Duodenal mucosa (tissue), 2 donors: ENCODE measurements around the gene CEP162.
"Not testable (repeated sequence)": the region's sequence is repeated elsewhere in the genome, so short reads cannot be mapped to it uniquely, and the experiment has no call there.

ENCODE experiments used
- H3K27ac ChIP-seq: one replicate; pipeline ENCODE4 v1.7.0; 2013; ENCODE audit warnings: low read depth, low read length
- H3K27me3 ChIP-seq, 2 donors: one replicate each; pipeline ENCODE4 v1.7.0; 2013; ENCODE audit warnings: low read length in 2 of 2, control low read depth in 1 of 2; ENCODE audit not compliant: insufficient read depth in 2 of 2, control insufficient read depth in 1 of 2
- H3K36me3 ChIP-seq, 2 donors: one replicate each; pipeline ENCODE4 v1.7.0; 2013; ENCODE audit warnings: low read length in 2 of 2, control low read depth in 1 of 2; ENCODE audit not compliant: insufficient read depth in 2 of 2, control insufficient read depth in 1 of 2
- H3K4me1 ChIP-seq, 2 donors: one replicate each; pipeline ENCODE4 v1.7.0; 2013; ENCODE audit warnings: low read length in 2 of 2, control low read depth in 1 of 2; ENCODE audit not compliant: insufficient read depth in 2 of 2, control insufficient read depth in 1 of 2
- H3K4me3 ChIP-seq, 2 donors: one replicate each; pipeline ENCODE4 v1.7.0; 2013; ENCODE audit warnings: low read length in 2 of 2, low read depth in 1 of 2
- H3K9ac ChIP-seq, 2 donors: one replicate each; pipeline ENCODE4 v1.7.0; 2013; ENCODE audit warnings: low read length in 2 of 2, low read depth in 1 of 2
- H3K9me3 ChIP-seq, 2 donors: one replicate each; pipeline ENCODE4 v1.7.0; 2013; ENCODE audit warnings: low read length in 2 of 2, control low read depth in 1 of 2; ENCODE audit not compliant: control insufficient read depth in 1 of 2

Gene CEP162

DNA sequence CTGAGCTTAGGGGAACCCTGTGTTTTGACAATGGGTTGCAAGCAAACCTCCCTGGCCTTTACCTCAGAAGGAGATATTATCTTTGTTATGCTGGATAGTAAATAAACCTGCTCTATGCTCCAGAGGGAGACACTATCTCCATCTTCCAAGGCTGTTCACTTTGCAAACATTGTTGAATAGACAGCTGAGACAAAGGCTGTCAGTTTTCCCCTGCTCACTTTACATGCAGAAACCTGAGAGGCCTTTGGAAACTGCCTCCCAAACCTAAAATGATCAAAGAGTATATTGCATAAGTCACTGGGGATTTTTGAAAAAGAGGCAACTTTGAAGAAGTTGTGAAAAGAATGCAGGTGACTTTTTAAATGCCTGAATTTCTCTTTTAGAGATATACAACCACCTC, 132.3 kb downstream of the CEP162 start:
- Histone ChIP-seq H3K9ac (no peak overlapping the region), H3K4me3 (no peak overlapping the region), H3K27ac (no peak overlapping the region), H3K4me1 (no peaks in the 10 kb centered on the region), H3K9me3 (no peaks in the 10 kb centered on the region), H3K27me3 (no peaks in the 10 kb centered on the region), H3K36me3 (no peaks in the 10 kb centered on the region)

GRCh38 chr6:84093441-84094435, 133.7 kb downstream of the CEP162 start:
- Histone ChIP-seq H3K27ac (no peak overlapping the region), H3K4me3 (no peak overlapping the region), H3K9me3 (no peaks in the 10 kb centered on the region), H3K36me3 (no peaks in the 10 kb centered on the region), H3K27me3 (no peaks in the 10 kb centered on the region), H3K9ac (no peak overlapping the region), H3K4me1 (no peaks in the 10 kb centered on the region)

- Histone ChIP-seq H3K27me3 (no peaks in the 10 kb centered on the region), H3K4me1 (no peaks in the 10 kb centered on the region), H3K9ac (no peak overlapping the region), H3K4me3 (no peak overlapping the region), H3K9me3 (no peaks in the 10 kb centered on the region), H3K27ac (no peak overlapping the region), H3K36me3 (no peaks in the 10 kb centered on the region)
These were observed 137.9 kb downstream of the CEP162 start for GRCh38 chr6:84089552-84089951.

- no peaks in the 10 kb centered on the region for H3K4me1 ChIP-seq
- H3K9me3 ChIP-seq: no peaks in the 10 kb centered on the region
- no peaks in the 10 kb centered on the region for H3K36me3 ChIP-seq
- H3K9ac ChIP-seq: no peak overlapping the region
- H3K4me3 ChIP-seq: no peak overlapping the region
- H3K27ac ChIP-seq: no peak overlapping the region
- no peaks in the 10 kb centered on the region for H3K27me3 ChIP-seq
These were observed 138.4 kb downstream of the CEP162 start for GRCh38 chr6:84089081-84089480.

- Histone ChIP-seq H3K4me3 (no peak overlapping the region), H3K9me3 (no peaks in the 10 kb centered on the region), H3K27me3 (no peaks in the 10 kb centered on the region), H3K4me1 (no peaks in the 10 kb centered on the region), H3K9ac (no peak overlapping the region), H3K27ac (no peak overlapping the region), H3K36me3 (no peaks in the 10 kb centered on the region)
These were observed 140.7 kb downstream of the CEP162 start for GRCh38 chr6:84086545-84087429.

DNA sequence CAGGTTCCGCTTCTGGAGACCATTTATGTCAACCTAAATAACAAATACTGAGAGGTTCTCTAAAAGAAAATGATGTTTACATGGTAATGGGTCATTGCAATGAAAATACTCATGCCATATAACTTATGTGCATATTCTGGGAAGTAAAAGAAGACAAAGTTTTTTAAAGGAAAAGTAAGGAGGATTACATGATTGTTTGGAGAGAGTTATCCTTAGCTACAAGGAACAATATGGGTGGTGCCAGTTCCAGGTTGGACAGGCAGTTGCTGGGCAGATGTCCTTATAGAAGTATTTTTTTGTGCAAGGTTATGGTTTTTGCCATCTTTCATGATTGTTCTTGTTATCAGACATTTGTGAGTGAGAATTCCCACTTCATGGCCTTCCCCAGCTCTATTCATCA, 141.4 kb downstream of the CEP162 start:
- H3K9ac ChIP-seq: no peak overlapping the region
- no peaks in the 10 kb centered on the region for H3K9me3 ChIP-seq
- H3K4me3 ChIP-seq: no peak overlapping the region
- no peaks in the 10 kb centered on the region for H3K27me3 ChIP-seq
- H3K27ac ChIP-seq: no peak overlapping the region
- H3K36me3 ChIP-seq: no peaks in the 10 kb centered on the region
- no peaks in the 10 kb centered on the region for H3K4me1 ChIP-seq

DNA sequence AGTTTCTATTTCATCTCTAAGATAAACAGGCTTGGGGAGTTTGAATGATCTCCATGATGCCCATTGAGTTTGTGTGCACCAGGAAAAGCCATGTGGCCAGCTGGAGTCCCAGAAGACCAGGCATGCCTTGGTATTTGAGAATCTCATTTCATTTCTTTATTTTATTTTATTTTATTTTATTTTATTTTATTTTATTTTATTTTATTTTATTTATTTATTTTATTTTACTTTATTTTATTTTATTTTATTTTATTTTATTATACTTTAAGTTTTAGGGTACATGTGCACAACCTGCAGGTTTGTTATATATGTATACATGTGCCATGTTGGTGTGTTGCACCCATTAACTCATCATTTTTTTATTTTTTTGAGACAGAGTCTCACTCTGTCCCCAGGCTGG, 142.7 kb downstream of the CEP162 start:
- H3K4me3 ChIP-seq: not testable (repeated sequence)

GRCh38 chr6:84082689-84083265, 144.7 kb downstream of the CEP162 start:
- H3K9me3 ChIP-seq: no peaks in the 10 kb centered on the region
- H3K27ac ChIP-seq: no peak overlapping the region
- H3K36me3 ChIP-seq: no peaks in the 10 kb centered on the region
- H3K4me3 ChIP-seq: no peak overlapping the region
- no peaks in the 10 kb centered on the region for H3K27me3 ChIP-seq
- H3K4me1 ChIP-seq: no peaks in the 10 kb centered on the region
- H3K9ac ChIP-seq: no peak overlapping the region

More for the DNA sequence above, 142.7 kb downstream of the CEP162 start:
- not testable (repeated sequence) for H3K4me1 ChIP-seq, H3K9ac ChIP-seq, H3K36me3 ChIP-seq, H3K9me3 ChIP-seq, H3K27ac ChIP-seq, H3K27me3 ChIP-seq

GRCh38 chr6:84081222-84081621, 146.2 kb downstream of the CEP162 start:
- Histone ChIP-seq H3K4me3 (no peak overlapping the region), H3K4me1 (no peaks in the 10 kb centered on the region), H3K9me3 (no peaks in the 10 kb centered on the region), H3K36me3 (no peaks in the 10 kb centered on the region), H3K27me3 (no peaks in the 10 kb centered on the region), H3K9ac (no peak overlapping the region), H3K27ac (no peak overlapping the region)

GRCh38 chr6:84078335-84078734, 149.1 kb downstream of the CEP162 start:
- H3K9ac ChIP-seq: no peak overlapping the region

More at GRCh38 chr6:84078335-84078734, 149.1 kb downstream of the CEP162 start:
- H3K36me3 ChIP-seq: no peaks in the 10 kb centered on the region
- H3K27me3 ChIP-seq: no peaks in the 10 kb centered on the region
- no peaks in the 10 kb centered on the region for H3K4me1 ChIP-seq
- H3K27ac ChIP-seq: no peak overlapping the region
- no peaks in the 10 kb centered on the region for H3K9me3 ChIP-seq
- H3K4me3 ChIP-seq: no peak overlapping the region
